ENCODE results near the gene CCDC88B. TPM values are rescaled to one million over a fixed set of nuclear protein-coding genes. Genes with fewer than 3 reads are reported as not detected.
A peak's percentile ranks its signal among the peaks of the same experiment; 100 is the strongest.

The CCDC88B gene
- total and polyA plus RNA-seq, 2 donors (not counting 1 experiment from before 2014, with no cell fraction given): 0.56 to 3.1 TPM

DNA sequence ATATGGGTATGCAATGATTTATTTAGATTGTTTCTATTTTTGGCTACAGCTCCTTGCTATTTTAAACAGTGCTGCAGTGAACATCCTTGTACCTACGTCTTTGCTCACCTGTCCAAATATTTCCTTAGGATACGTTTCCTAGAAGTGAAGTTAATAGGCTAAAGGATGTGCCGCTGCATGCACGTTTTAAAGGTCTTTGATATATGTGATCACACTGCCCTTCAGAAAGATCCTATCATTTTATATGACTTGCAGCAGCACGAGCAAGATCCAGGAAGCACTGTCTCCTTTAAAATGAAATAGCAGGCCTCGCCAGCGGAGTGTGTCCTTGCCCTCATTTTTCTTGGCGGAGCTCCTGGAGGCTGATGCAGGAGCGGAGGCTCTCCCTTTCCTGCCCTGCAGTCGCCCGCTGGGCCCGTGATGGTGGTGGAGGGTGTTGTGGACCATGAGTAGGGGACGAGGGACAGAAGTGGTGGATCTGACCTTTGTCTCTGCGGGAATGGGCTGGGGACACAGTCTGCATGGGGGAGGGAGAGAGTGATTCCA is 38.4 kb downstream of the CCDC88B start:
- Histone ChIP-seq H3K4me1 (ENCODE audit: control insufficient read depth, extremely low read depth, insufficient read depth, low read length) (no peaks in the 10 kb centered on the region), H3K27ac (ENCODE audit: insufficient read depth, low read length) (no peak overlapping the region), H3K9ac (ENCODE audit: insufficient read depth, low read length) (no peak overlapping the region), H2AFZ (ENCODE audit: low read length) (no peak overlapping the region), H3K4me3 (replicated peaks in 1 of 4; ENCODE audit: control extremely low read depth in 1 of 4, insufficient read depth in 1 of 4, low read depth in 3 of 4, low read length in 4 of 4) (no peak overlapping the region), H3K79me2 (ENCODE audit: control insufficient read depth, insufficient read depth, low read length) (no peaks in the 10 kb centered on the region), H3K9me3 (ENCODE audit: control insufficient read depth, insufficient read depth, low read depth, low read length) (no peaks in the 10 kb centered on the region), H3K4me2 (ENCODE audit: extremely low read depth, insufficient read depth, low read length) (no peak overlapping the region), H3K36me3 (ENCODE audit: control insufficient read depth, insufficient read depth, low read length) (no peaks in the 10 kb centered on the region), H3K27me3 (ENCODE audit: control insufficient read depth, insufficient read depth, low read length) (no peaks in the 10 kb centered on the region), H4K20me1 (ENCODE audit: control insufficient read depth, extremely low read depth, insufficient read depth, low read length) (no peaks in the 10 kb centered on the region)
- TF ChIP-seq, protein P1, sequence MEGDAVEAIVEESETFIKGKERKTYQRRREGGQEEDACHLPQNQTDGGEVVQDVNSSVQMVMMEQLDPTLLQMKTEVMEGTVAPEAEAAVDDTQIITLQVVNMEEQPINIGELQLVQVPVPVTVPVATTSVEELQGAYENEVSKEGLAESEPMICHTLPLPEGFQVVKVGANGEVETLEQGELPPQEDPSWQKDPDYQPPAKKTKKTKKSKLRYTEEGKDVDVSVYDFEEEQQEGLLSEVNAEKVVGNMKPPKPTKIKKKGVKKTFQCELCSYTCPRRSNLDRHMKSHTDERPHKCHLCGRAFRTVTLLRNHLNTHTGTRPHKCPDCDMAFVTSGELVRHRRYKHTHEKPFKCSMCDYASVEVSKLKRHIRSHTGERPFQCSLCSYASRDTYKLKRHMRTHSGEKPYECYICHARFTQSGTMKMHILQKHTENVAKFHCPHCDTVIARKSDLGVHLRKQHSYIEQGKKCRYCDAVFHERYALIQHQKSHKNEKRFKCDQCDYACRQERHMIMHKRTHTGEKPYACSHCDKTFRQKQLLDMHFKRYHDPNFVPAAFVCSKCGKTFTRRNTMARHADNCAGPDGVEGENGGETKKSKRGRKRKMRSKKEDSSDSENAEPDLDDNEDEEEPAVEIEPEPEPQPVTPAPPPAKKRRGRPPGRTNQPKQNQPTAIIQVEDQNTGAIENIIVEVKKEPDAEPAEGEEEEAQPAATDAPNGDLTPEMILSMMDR (conservative IDR thresholded peaks at IDR 0.05 in 1 of 2, IDR thresholded peaks at IDR 0.05 in 1 of 2; ENCODE audit: low read depth in 1 of 2, low read length in 2 of 2): no peak
- TF ChIP-seq EZH2 (IDR thresholded peaks at IDR 0.05; ENCODE audit: low read length, missing control alignments): no peak
- DNase-seq (ENCODE audit: low read depth in 2 of 2): peak in 1 of 2 donors; percentile 25

DNA sequence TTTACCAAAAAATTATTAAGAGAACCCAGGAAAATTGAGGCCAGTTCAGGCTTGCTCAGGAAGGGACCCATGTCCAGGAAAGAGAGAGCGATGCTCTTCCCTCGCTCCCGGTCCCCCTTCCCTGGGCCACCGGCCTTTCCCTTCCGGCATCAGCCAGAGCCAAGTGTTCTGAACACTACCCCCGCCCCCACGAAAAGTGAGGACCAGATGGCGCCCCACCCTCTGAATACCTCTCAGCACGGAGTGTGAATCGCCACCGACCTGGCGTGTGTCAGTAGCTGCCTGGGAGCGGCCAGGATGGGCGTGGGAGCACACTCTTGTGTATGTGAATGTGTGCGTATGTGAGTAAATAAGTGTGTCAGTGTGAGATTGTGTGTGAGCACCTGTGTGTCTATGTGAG is 39.2 kb downstream of the CCDC88B start:
- no peak overlapping the region for H3K4me3 ChIP-seq (replicated peaks in 1 of 4; ENCODE audit: control extremely low read depth in 1 of 4, insufficient read depth in 1 of 4, low read depth in 3 of 4, low read length in 4 of 4)
- no peak overlapping the region for H3K27ac ChIP-seq (ENCODE audit: insufficient read depth, low read length)
- H3K4me2 ChIP-seq (ENCODE audit: extremely low read depth, insufficient read depth, low read length): no peak overlapping the region
- TF ChIP-seq EZH2 (IDR thresholded peaks at IDR 0.05; ENCODE audit: low read length, missing control alignments): no peak
- TF ChIP-seq, protein P1 (conservative IDR thresholded peaks at IDR 0.05 in 1 of 2, IDR thresholded peaks at IDR 0.05 in 1 of 2; ENCODE audit: low read depth in 1 of 2, low read length in 2 of 2): no peak
- H3K27me3 ChIP-seq (ENCODE audit: control insufficient read depth, insufficient read depth, low read length): no peaks in the 10 kb centered on the region
- no peaks in the 10 kb centered on the region for H3K36me3 ChIP-seq (ENCODE audit: control insufficient read depth, insufficient read depth, low read length)
- H3K9me3 ChIP-seq (ENCODE audit: control insufficient read depth, insufficient read depth, low read depth, low read length): no peaks in the 10 kb centered on the region
- H3K9ac ChIP-seq (ENCODE audit: insufficient read depth, low read length): no peak overlapping the region
- H4K20me1 ChIP-seq (ENCODE audit: control insufficient read depth, extremely low read depth, insufficient read depth, low read length): no peaks in the 10 kb centered on the region
- no peaks in the 10 kb centered on the region for H3K79me2 ChIP-seq (ENCODE audit: control insufficient read depth, insufficient read depth, low read length)
- no peaks in the 10 kb centered on the region for H3K4me1 ChIP-seq (ENCODE audit: control insufficient read depth, extremely low read depth, insufficient read depth, low read length)
- no peak for DNase-seq (ENCODE audit: low read depth in 2 of 2)
- no peak overlapping the region for H2AFZ ChIP-seq (ENCODE audit: low read length)

DNA sequence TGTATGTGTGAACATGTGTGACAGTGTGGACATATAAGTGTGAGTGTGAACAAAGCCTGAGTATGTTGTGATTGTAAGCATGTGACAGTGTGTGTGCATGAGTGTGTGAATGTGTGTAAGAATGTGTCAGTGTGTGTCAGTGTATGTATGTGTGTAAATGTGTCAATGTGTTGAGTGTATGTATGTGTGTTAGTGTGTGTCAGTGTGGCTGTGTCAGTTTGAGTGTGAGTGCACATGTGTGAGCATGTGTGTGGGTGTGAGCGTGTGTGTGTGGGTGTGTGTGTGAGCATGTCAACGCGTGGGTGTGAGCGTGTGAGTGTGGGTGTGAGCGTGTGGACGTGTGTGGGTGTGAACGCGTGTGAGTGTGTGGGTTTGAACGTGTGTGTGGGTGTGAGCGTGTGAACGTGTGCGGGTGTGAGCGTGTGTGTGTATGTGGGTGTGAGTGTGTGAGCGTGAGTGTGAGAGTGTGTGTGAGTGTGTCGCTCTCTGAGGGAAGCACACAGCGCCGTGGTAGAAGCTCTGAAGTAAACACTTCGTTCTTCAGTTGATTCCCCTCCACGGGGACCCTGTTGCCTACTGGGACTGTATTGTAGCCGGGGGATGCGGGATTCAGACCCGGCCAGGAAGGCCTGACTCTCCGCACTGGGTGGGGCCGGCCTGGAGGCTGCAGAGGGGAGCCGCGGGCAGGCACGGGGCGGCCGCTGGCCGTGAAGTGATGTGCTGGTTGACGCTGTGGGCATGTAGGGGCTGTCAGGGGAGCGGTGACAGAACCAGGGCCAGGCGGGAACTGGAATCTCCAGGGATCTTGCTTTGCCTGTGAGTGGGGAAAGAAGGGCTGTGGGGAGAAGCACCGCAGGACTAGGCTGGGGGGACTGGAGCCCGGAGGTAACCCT is 40.1 kb downstream of the CCDC88B start:
- Histone ChIP-seq H3K79me2 (ENCODE audit: control insufficient read depth, insufficient read depth, low read length) (no peaks in the 10 kb centered on the region), H3K36me3 (ENCODE audit: control insufficient read depth, insufficient read depth, low read length) (no peaks in the 10 kb centered on the region), H3K4me1 (ENCODE audit: control insufficient read depth, extremely low read depth, insufficient read depth, low read length) (no peaks in the 10 kb centered on the region), H2AFZ (ENCODE audit: low read length) (no peak overlapping the region), H3K27me3 (ENCODE audit: control insufficient read depth, insufficient read depth, low read length) (no peaks in the 10 kb centered on the region), H3K4me2 (ENCODE audit: extremely low read depth, insufficient read depth, low read length) (no peak overlapping the region), H3K9ac (ENCODE audit: insufficient read depth, low read length) (no peak overlapping the region), H3K27ac (ENCODE audit: insufficient read depth, low read length) (no peak overlapping the region), H3K9me3 (ENCODE audit: control insufficient read depth, insufficient read depth, low read depth, low read length) (no peaks in the 10 kb centered on the region), H4K20me1 (ENCODE audit: control insufficient read depth, extremely low read depth, insufficient read depth, low read length) (no peaks in the 10 kb centered on the region), H3K4me3 (replicated peaks in 1 of 4; ENCODE audit: control extremely low read depth in 1 of 4, insufficient read depth in 1 of 4, low read depth in 3 of 4, low read length in 4 of 4) (no peak overlapping the region)
- no peak for TF ChIP-seq EZH2 (IDR thresholded peaks at IDR 0.05; ENCODE audit: low read length, missing control alignments)
- TF ChIP-seq, protein P1 (conservative IDR thresholded peaks at IDR 0.05 in 1 of 2, IDR thresholded peaks at IDR 0.05 in 1 of 2; ENCODE audit: low read depth in 1 of 2, low read length in 2 of 2): no peak
- no peak for DNase-seq (ENCODE audit: low read depth in 2 of 2)

All from fibroblast of lung (primary cell).